ENCODE data around the gene SP6.

SP6 gene

GRCh38 chr17:47851764-47852112 lies 775 bp upstream of the SP6 start:
- H3K36me3 Mint-ChIP-seq (ENCODE audit: low read depth) = no peaks in the 10 kb centered on the region
- no peak overlapping the region for H3K4me3 Mint-ChIP-seq
- peaks cover 85% of the 10 kb centered on the region for H3K27me3 Mint-ChIP-seq
- H3K27ac Mint-ChIP-seq = no peak overlapping the region
- no peaks in the 10 kb centered on the region for H3K9me3 Mint-ChIP-seq
- peaks cover 16% of the 10 kb centered on the region for H3K4me1 Mint-ChIP-seq (ENCODE audit: low read depth)

GRCh38 chr17:47850373-47850691 lies 631 bp downstream of the SP6 start:
- Mint-ChIP-seq H3K4me1 (ENCODE audit: low read depth) (peaks cover 16% of the 10 kb centered on the region), H3K27me3 (peaks cover 85% of the 10 kb centered on the region), H3K9me3 (no peaks in the 10 kb centered on the region), H3K27ac (no peak overlapping the region), H3K4me3 (peak overlapping the region; percentile 30), H3K36me3 (ENCODE audit: low read depth) (no peaks in the 10 kb centered on the region)

- no peak overlapping the region for H3K4me3 Mint-ChIP-seq
- peaks cover 74% of the 10 kb centered on the region for H3K27me3 Mint-ChIP-seq
Observed at GRCh38 chr17:47848198-47848513, 2.8 kb downstream of the SP6 start.

GRCh38 chr17:47847341-47848197 lies 3.4 kb downstream of the SP6 start:
- H3K9me3 Mint-ChIP-seq = no peaks in the 10 kb centered on the region
- H3K4me1 Mint-ChIP-seq (ENCODE audit: low read depth) = peaks cover 21% of the 10 kb centered on the region
- H3K36me3 Mint-ChIP-seq (ENCODE audit: low read depth) = no peaks in the 10 kb centered on the region
- H3K4me3 Mint-ChIP-seq = no peak overlapping the region
- peaks cover 70% of the 10 kb centered on the region for H3K27me3 Mint-ChIP-seq
- H3K27ac Mint-ChIP-seq = no peak overlapping the region

More at GRCh38 chr17:47848198-47848513, 2.8 kb downstream of the SP6 start:
- H3K4me1 Mint-ChIP-seq (ENCODE audit: low read depth) = peaks cover 17% of the 10 kb centered on the region
- no peak overlapping the region for H3K27ac Mint-ChIP-seq
- H3K36me3 Mint-ChIP-seq (ENCODE audit: low read depth) = no peaks in the 10 kb centered on the region
- H3K9me3 Mint-ChIP-seq = no peaks in the 10 kb centered on the region

GRCh38 chr17:47846716-47847340 lies 4.1 kb downstream of the SP6 start:
- H3K27ac Mint-ChIP-seq = no peak overlapping the region
- H3K4me3 Mint-ChIP-seq = no peak overlapping the region
- no peaks in the 10 kb centered on the region for H3K36me3 Mint-ChIP-seq (ENCODE audit: low read depth)
- H3K4me1 Mint-ChIP-seq (ENCODE audit: low read depth) = peaks cover 20% of the 10 kb centered on the region
- no peaks in the 10 kb centered on the region for H3K9me3 Mint-ChIP-seq
- H3K27me3 Mint-ChIP-seq = peaks cover 63% of the 10 kb centered on the region

- Mint-ChIP-seq H3K9me3 (no peaks in the 10 kb centered on the region), H3K27me3 (peaks cover 60% of the 10 kb centered on the region), H3K4me1 (ENCODE audit: low read depth) (peaks cover 23% of the 10 kb centered on the region), H3K27ac (no peak overlapping the region), H3K36me3 (ENCODE audit: low read depth) (no peaks in the 10 kb centered on the region), H3K4me3 (no peak overlapping the region)
Observed at GRCh38 chr17:47845716-47846075, 5.3 kb downstream of the SP6 start.

GRCh38 chr17:47844814-47845715 lies 5.9 kb downstream of the SP6 start:
- peaks cover 23% of the 10 kb centered on the region for H3K4me1 Mint-ChIP-seq (ENCODE audit: low read depth)
- no peak overlapping the region for H3K4me3 Mint-ChIP-seq
- H3K27ac Mint-ChIP-seq = no peak overlapping the region
- peaks cover 54% of the 10 kb centered on the region for H3K27me3 Mint-ChIP-seq
- no peaks in the 10 kb centered on the region for H3K36me3 Mint-ChIP-seq (ENCODE audit: low read depth)
- no peaks in the 10 kb centered on the region for H3K9me3 Mint-ChIP-seq

- H3K9me3 Mint-ChIP-seq = no peaks in the 10 kb centered on the region
- H3K27me3 Mint-ChIP-seq = peaks cover 45% of the 10 kb centered on the region
- H3K27ac Mint-ChIP-seq = no peak overlapping the region
- no peaks in the 10 kb centered on the region for H3K36me3 Mint-ChIP-seq (ENCODE audit: low read depth)
- H3K4me3 Mint-ChIP-seq = no peak overlapping the region
- H3K4me1 Mint-ChIP-seq (ENCODE audit: low read depth) = peaks cover 27% of the 10 kb centered on the region
Observed at GRCh38 chr17:47844227-47844626, 6.7 kb downstream of the SP6 start.

GRCh38 chr17:47843391-47843730 lies 7.6 kb downstream of the SP6 start:
- no peak overlapping the region for H3K4me3 Mint-ChIP-seq
- peaks cover 37% of the 10 kb centered on the region for H3K27me3 Mint-ChIP-seq
- H3K27ac Mint-ChIP-seq = no peak overlapping the region
- peaks cover 27% of the 10 kb centered on the region for H3K4me1 Mint-ChIP-seq (ENCODE audit: low read depth)
- H3K9me3 Mint-ChIP-seq = no peaks in the 10 kb centered on the region
- H3K36me3 Mint-ChIP-seq (ENCODE audit: low read depth) = no peaks in the 10 kb centered on the region

GRCh38 chr17:47841488-47842291 lies 9.3 kb downstream of the SP6 start:
- peak overlapping the region; percentile 95 for H3K4me3 Mint-ChIP-seq
- peaks cover 27% of the 10 kb centered on the region for H3K4me1 Mint-ChIP-seq (ENCODE audit: low read depth)
- H3K27ac Mint-ChIP-seq = peak overlapping the region; percentile 89
- no peaks in the 10 kb centered on the region for H3K36me3 Mint-ChIP-seq (ENCODE audit: low read depth)
- peaks cover 27% of the 10 kb centered on the region for H3K27me3 Mint-ChIP-seq
- H3K9me3 Mint-ChIP-seq = no peaks in the 10 kb centered on the region

- H3K4me3 Mint-ChIP-seq = peak within 1 kb of the TSS; percentile 95
- no peaks in the 10 kb centered on the region for H3K36me3 Mint-ChIP-seq (ENCODE audit: low read depth)
- peak within 1 kb of the TSS; percentile 89 for H3K27ac Mint-ChIP-seq
- H3K27me3 Mint-ChIP-seq = peaks cover 19% of the 10 kb centered on the region
- H3K4me1 Mint-ChIP-seq (ENCODE audit: low read depth) = peaks cover 28% of the 10 kb centered on the region
- H3K9me3 Mint-ChIP-seq = no peaks in the 10 kb centered on the region
Observed at GRCh38 chr17:47840742-47841487, 10.0 kb downstream of the SP6 start, which contains the start of gene SCRN2. Gene SCRN2, minus strand, starts transcription at chr17:47841273. Its CDS starts 430 bp downstream, at chr17:47840843.

- Mint-ChIP-seq H3K36me3 (ENCODE audit: low read depth) (no peaks in the 10 kb centered on the region), H3K4me3 (peak overlapping the region; percentile 95), H3K4me1 (ENCODE audit: low read depth) (peaks cover 33% of the 10 kb centered on the region), H3K27ac (peak overlapping the region; percentile 58), H3K27me3 (peaks cover 12% of the 10 kb centered on the region), H3K9me3 (no peaks in the 10 kb centered on the region)
Observed at GRCh38 chr17:47840001-47840741, 10.8 kb downstream of the SP6 start.

GRCh38 chr17:47839071-47839470 lies 11.9 kb downstream of the SP6 start:
- Mint-ChIP-seq H3K9me3 (no peaks in the 10 kb centered on the region), H3K4me1 (ENCODE audit: low read depth) (peaks cover 42% of the 10 kb centered on the region), H3K4me3 (no peak overlapping the region)

More at GRCh38 chr17:47839071-47839470, 11.9 kb downstream of the SP6 start:
- Mint-ChIP-seq H3K27ac (no peak overlapping the region), H3K27me3 (peaks cover 3% of the 10 kb centered on the region), H3K36me3 (ENCODE audit: low read depth) (no peaks in the 10 kb centered on the region)
